ENCODE data around the gene C2CD4C. TPM values are rescaled to one million over a fixed set of nuclear protein-coding genes. Genes with fewer than 3 reads are reported as not detected.
"Not testable (repeated sequence)": the region's sequence is repeated elsewhere in the genome, so short reads cannot be mapped to it uniquely, and the experiment has no call there.

The C2CD4C gene
- total RNA-seq, 1 experiment from 2014 or later, result 1.8 TPM

DNA sequence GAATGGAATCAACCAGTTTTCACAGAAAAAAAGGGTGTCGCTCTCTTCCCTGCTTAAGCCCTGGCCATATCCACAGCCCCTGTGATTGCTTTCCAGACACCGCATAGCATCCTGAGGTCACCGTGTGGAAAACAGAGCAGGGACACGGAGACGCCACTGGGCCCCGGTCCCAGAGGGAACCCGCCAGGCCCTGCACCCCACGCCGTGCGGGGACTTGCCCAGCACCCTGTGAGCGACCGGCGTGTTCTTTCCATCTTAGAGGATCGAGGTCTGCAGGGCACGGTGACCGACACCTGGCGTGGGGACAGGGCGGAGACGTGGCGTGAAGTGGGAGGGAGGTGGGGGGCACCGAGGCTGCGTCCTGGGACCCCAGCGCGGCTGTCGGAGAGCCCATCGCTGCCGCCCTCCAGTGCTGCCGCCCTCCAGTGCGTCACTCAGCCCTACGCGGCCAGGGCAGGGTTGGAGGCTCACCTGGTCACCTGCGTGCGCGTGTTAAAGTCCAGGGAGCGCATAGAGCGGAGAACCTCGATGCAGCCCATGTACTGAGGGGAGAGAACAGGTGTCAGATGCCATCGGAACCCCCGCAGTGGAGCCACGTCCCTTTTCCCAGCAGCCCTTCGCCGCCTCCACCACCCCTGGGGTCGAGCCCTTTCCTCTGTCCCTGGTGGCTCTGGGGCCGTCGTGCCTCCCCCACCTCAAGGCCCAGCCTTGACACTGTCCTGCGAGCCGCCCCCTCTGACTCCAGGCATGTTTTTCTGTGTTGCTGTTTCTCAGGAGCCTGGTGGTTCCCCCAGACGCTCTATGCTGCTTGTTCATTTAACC lies 31.7 kb upstream of the C2CD4C start:
- DNase-seq (ENCODE audit: low read depth), result no peak
- in situ Hi-C loops (cut with HindIII; ENCODE audit: low pct_unique_long_range_greater_than_20kb, low sequenced_read_pairs), result no loop called here

DNA sequence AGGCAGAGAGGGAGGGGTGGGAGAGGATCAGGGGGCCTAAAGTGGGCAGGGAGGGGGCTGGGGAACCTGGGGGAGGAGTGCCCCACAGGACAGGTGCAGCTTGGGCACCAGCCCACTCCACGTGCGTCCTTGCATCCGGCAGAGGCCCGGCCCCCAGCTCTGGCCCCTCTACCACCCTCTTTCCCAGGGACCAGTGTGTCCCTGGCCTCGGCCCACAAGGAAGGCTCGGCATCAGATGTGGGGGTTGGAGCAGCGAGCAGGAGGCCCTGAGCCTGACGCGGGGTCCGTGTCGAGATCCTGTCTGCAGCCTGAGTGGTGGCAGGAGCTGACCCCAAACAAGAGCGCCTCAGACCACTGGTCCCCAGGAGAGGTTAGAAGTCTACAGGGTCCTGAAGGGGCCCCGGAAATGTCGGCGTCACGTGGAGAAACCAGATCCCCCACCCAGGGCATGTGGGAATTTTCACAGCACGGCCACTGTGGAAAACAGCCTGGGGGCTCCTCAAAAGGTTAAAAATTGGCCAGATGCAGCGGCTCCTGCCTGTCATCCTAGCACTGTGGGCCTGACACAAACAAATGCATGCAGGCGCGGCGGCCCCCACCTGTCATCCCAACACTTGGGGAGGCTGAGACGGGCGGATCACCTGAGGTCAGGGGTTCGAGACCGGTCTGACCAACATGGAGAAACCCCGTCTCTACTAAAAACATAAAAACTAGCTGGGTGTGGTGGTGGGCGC lies 30.4 kb upstream of the C2CD4C start:
- in situ Hi-C loops (cut with HindIII; ENCODE audit: low pct_unique_long_range_greater_than_20kb, low sequenced_read_pairs), result no loop called here
- DNase-seq (ENCODE audit: low read depth), result no peak

- DNase-seq (ENCODE audit: low read depth), result no peak
- in situ Hi-C loops (cut with HindIII; ENCODE audit: low pct_unique_long_range_greater_than_20kb, low sequenced_read_pairs), result no loop called here
These were observed 29.5 kb upstream of the C2CD4C start for GRCh38 chr19:438416-438958.

DNA sequence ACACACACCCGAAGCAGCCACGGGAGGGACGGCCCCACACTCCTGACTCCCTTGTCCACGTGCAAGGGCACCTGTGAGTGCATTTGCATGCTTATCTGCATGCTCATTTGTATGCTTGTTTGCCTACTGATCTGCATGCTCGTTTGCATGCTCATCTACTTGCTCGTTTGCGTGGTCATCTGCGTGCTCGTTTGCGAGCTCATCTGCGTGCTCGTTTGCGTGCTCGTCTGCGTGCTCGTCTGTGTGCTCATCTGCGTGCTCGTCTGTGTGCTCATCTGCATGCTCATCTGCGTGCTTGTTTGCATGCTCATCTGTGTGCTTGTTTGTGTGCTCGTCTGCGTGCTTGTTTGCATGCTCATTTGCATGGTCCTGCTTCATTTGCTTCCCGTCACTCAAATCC lies 28.1 kb upstream of the C2CD4C start:
- in situ Hi-C loops (cut with HindIII; ENCODE audit: low pct_unique_long_range_greater_than_20kb, low sequenced_read_pairs), result no loop called here
- no peak for DNase-seq (ENCODE audit: low read depth)

DNA sequence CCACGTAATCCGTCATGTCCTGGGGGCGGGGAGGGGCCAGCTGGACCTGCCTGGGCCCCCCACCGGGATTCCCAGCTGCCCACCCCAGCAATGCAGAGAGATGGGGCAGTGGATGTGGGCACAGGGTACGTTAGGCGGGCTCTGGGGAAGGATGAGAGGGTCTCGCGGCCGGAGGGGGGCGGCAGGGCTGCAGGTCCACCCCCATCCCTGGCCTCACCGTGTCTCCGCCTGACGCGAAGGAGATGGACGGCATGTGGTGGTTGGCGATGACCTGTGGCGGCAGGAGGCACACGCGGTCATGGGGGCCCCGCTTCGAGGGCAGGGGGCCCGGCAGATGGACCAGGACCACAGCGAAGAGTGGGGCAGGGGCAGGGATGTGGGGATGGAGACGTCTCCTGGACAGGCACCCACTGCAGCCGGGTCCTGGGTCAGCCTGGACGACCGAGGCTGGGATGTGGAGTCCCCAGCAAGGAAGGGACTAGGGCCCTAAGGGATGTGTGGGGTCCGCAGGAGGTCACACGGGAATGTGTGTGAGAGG lies 27.5 kb upstream of the C2CD4C start:
- in situ Hi-C loops (cut with HindIII; ENCODE audit: low pct_unique_long_range_greater_than_20kb, low sequenced_read_pairs), result no loop called here
- no peak for DNase-seq (ENCODE audit: low read depth)

GRCh38 chr19:435707-436412 lies 26.9 kb upstream of the C2CD4C start:
- in situ Hi-C loops (cut with HindIII; ENCODE audit: low pct_unique_long_range_greater_than_20kb, low sequenced_read_pairs), result no loop called here
- DNase-seq (ENCODE audit: low read depth), result no peak

- in situ Hi-C loops (cut with HindIII; ENCODE audit: low pct_unique_long_range_greater_than_20kb, low sequenced_read_pairs), result no loop called here
- DNase-seq (ENCODE audit: low read depth), result no peak
These were observed 26.2 kb upstream of the C2CD4C start for GRCh38 chr19:435056-435706.

GRCh38 chr19:434152-434960 lies 25.4 kb upstream of the C2CD4C start:
- in situ Hi-C loops (cut with HindIII; ENCODE audit: low pct_unique_long_range_greater_than_20kb, low sequenced_read_pairs), result no loop called here
- DNase-seq (ENCODE audit: low read depth), result no peak

- DNase-seq (ENCODE audit: low read depth), result no peak
- in situ Hi-C loops (cut with HindIII; ENCODE audit: low pct_unique_long_range_greater_than_20kb, low sequenced_read_pairs), result no loop called here
These were observed 21.8 kb upstream of the C2CD4C start for GRCh38 chr19:430701-431100.

GRCh38 chr19:428149-428548 lies 19.2 kb upstream of the C2CD4C start:
- in situ Hi-C loops (cut with HindIII; ENCODE audit: low pct_unique_long_range_greater_than_20kb, low sequenced_read_pairs), result no loop called here
- DNase-seq (ENCODE audit: low read depth), result no peak

- in situ Hi-C loops (cut with HindIII; ENCODE audit: low pct_unique_long_range_greater_than_20kb, low sequenced_read_pairs), result not testable (repeated sequence)
These were observed 18.7 kb upstream of the C2CD4C start for GRCh38 chr19:427675-428074.

DNA sequence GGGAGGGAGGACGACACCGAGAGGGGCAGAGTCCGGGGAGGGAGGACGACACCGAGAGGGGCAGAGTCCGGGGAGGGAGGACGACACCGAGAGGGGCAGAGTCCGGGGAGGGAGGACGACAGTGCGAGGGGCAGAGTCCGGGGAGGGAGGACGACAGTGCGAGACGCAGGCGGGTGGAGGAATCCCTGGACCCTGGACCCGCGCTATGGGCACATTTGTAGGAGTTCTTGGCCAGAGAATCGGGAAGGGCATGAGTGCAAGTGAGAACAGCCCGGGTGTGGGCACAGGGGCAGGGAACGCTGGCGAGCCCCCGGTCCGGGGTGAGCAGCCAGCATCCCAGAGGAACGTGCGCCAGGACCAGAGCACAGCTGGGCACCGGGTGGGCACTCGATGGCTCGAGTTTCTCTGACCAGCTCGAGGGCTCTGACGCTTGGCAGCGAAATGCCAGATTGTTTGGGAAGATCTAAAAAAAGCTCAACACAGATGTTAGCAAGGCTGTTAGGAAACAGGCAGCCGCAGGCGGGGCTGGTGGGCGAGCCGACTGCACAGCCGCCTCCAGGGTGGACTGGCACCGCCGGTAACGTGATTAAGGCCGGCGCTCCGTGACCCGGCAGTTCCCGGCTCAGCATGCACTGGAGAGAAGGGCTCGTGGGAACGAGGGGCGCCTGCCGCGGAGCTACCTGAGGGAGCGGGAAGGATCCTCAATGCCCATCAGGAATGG lies 17.9 kb upstream of the C2CD4C start:
- in situ Hi-C loops (cut with HindIII; ENCODE audit: low pct_unique_long_range_greater_than_20kb, low sequenced_read_pairs), result no loop called here

More at GRCh38 chr19:427675-428074, 18.7 kb upstream of the C2CD4C start:
- DNase-seq (ENCODE audit: low read depth), result not testable (repeated sequence)

DNA sequence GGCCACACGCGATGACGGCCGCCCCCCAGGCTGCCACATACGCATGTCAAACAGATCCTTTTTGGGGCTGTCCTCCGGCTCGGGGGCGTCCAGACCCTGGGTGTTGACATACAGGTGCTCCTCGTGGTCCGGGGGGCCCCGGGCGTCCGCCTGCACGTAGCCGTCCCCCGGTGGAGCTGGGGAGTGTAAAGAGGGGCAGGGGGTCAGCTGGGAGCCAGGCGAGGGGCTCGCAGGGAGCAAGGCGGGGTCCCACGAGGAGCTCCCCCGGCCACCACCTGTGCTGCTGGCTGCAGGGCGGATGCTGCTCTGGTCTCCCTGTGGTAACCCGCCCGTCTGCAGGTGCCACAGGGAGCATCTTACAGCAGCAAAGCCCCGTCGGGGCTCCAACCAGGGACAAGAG lies 16.1 kb upstream of the C2CD4C start:
- no peak for DNase-seq (ENCODE audit: low read depth)
- in situ Hi-C loops (cut with HindIII; ENCODE audit: low pct_unique_long_range_greater_than_20kb, low sequenced_read_pairs), result no loop called here

More for the DNA sequence above, 17.9 kb upstream of the C2CD4C start:
- no peak for DNase-seq (ENCODE audit: low read depth)

GRCh38 chr19:424546-424945 lies 15.6 kb upstream of the C2CD4C start:
- no peak for DNase-seq (ENCODE audit: low read depth)
- in situ Hi-C loops (cut with HindIII; ENCODE audit: low pct_unique_long_range_greater_than_20kb, low sequenced_read_pairs), result no loop called here

DNA sequence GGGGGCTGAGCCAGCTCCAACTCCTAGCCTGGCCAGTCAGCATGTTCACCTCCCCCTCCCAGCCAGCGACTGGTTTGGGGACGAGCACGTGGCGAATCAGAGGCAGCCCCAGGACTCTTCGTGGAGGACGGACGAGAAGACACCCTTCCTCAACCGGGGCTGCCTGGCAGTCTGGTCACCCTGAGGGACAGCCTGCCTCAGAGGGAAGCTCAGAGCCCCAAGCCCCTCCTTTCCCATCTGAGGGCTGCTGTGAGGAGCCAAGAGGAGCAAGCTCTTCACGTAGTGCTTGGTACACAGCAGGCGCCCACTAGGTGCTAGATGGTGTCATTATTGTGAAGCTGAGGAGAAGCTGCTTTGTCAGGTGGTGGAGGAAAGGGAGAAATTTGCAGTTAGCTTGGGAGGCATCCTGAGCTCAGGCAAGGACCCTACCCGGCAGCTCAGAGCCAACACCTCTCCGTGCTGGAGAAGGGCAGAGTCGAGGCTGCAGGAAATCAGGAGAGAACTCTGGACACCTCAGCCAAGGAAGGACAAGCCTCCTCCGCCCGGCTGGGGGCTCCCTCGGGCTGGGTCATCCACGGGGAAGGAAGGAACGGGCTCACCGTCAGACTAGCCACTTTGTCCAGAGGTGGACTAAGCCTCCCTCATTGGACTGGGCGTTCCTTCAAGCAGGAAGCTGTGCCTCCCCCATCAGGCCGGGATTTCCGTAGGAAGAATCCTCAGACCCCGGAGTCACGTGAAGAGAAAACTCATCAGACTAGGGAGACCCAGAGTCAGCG lies 14.9 kb upstream of the C2CD4C start:
- no peak for DNase-seq (ENCODE audit: low read depth)
- in situ Hi-C loops (cut with HindIII; ENCODE audit: low pct_unique_long_range_greater_than_20kb, low sequenced_read_pairs), result no loop called here

GRCh38 chr19:422917-423226 lies 13.9 kb upstream of the C2CD4C start:
- in situ Hi-C loops (cut with HindIII; ENCODE audit: low pct_unique_long_range_greater_than_20kb, low sequenced_read_pairs); DNase-seq (ENCODE audit: low read depth): not testable (repeated sequence)
